Measurements from ENCODE around the gene PCDHGB4. TPM values are rescaled to one million over a fixed set of nuclear protein-coding genes. Genes with fewer than 3 reads are reported as not detected.
"Not testable (repeated sequence)": the region's sequence is repeated elsewhere in the genome, so short reads cannot be mapped to it uniquely, and the experiment has no call there.

Gene PCDHGB4
- total RNA-seq, 2 donors from 2014 or later: 11.6 to 18.1 TPM

- Histone ChIP-seq H3K4me1 (ENCODE audit: control insufficient read depth in 1 of 2, low read depth in 2 of 2) (no peaks in the 10 kb centered on the region), H3K27me3 (replicated peaks; ENCODE audit: insufficient read depth) (no peaks in the 10 kb centered on the region), H3K36me3 (peaks cover 3% of the 10 kb centered on the region), H3K4me3 (peak overlapping the region; percentile 53), H3K9me3 (peaks cover 89% of the 10 kb centered on the region), H3K27ac (no peak overlapping the region)
- TF ChIP-seq CTCF (IDR thresholded peaks at IDR 0.05): no peak
- DNase-seq (ENCODE audit: low spot score) (no peak), ATAC-seq (ENCODE audit: insufficient number of reproducible peaks, low FRiP score, low read depth) (no peak)
Observed at GRCh38 chr5:141343953-141344463, 43.5 kb upstream of the PCDHGB4 start.

DNA sequence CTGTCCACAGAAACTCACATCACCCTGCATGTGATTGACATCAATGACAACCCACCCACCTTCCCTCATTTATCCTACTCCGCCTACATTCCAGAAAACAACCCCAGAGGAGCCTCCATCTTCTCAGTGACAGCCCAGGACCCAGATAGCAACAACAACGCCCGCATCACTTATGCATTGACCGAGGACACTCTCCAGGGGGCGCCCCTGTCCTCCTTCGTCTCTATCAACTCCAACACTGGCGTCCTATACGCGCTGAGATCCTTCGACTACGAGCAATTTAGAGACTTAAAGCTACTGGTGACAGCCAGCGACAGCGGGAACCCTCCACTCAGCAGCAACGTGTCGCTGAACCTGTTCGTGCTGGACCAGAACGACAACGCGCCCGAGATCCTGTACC lies 42.2 kb upstream of the PCDHGB4 start:
- H3K36me3 ChIP-seq: no peaks in the 10 kb centered on the region
- no peaks in the 10 kb centered on the region for H3K4me1 ChIP-seq (ENCODE audit: control insufficient read depth in 1 of 2, low read depth in 2 of 2)
- H3K9me3 ChIP-seq: peaks cover 89% of the 10 kb centered on the region
- peak overlapping the region; percentile 19 for H3K4me3 ChIP-seq
- H3K27me3 ChIP-seq (replicated peaks; ENCODE audit: insufficient read depth): no peaks in the 10 kb centered on the region
- TF ChIP-seq CTCF (IDR thresholded peaks at IDR 0.05): no peak
- ATAC-seq (ENCODE audit: insufficient number of reproducible peaks, low FRiP score, low read depth) (no peak), DNase-seq (ENCODE audit: low spot score) (no peak)
- no peak overlapping the region for H3K27ac ChIP-seq

DNA sequence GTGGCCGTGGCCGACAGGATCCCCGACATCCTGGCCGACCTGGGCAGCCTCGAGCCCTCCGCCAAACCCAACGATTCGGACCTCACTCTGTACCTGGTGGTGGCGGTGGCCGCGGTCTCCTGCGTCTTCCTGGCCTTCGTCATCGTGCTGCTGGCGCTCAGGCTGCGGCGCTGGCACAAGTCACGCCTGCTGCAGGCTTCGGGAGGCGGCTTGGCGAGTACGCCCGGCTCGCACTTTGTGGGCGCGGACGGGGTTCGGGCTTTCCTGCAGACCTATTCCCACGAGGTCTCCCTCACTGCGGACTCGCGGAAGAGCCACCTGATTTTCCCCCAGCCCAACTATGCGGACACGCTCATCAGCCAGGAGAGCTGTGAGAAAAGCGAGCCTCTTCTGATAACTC lies 41.5 kb upstream of the PCDHGB4 start:
- H3K4me3 ChIP-seq; H3K27ac ChIP-seq; ATAC-seq (ENCODE audit: insufficient number of reproducible peaks, low FRiP score, low read depth); H3K4me1 ChIP-seq (ENCODE audit: control insufficient read depth in 1 of 2, low read depth in 2 of 2); H3K27me3 ChIP-seq (replicated peaks; ENCODE audit: insufficient read depth); DNase-seq (ENCODE audit: low spot score); H3K36me3 ChIP-seq: not testable (repeated sequence)
- H3K9me3 ChIP-seq: peaks cover 89% of the 10 kb centered on the region

GRCh38 chr5:141349917-141350619 lies 37.4 kb upstream of the PCDHGB4 start, which contains the start of gene PCDHGB1:
PCDHGB1 (plus strand) TSS chr5:141350099; CDS start chr5:141350261, 162 bp downstream.
- Histone ChIP-seq H3K4me1 (ENCODE audit: control insufficient read depth in 1 of 2, low read depth in 2 of 2) (no peaks in the 10 kb centered on the region), H3K27ac (no peak within 1 kb of the TSS), H3K27me3 (replicated peaks; ENCODE audit: insufficient read depth) (no peaks in the 10 kb centered on the region), H3K4me3 (peak within 1 kb of the TSS; percentile 55), H3K9me3 (peaks cover 79% of the 10 kb centered on the region), H3K36me3 (no peaks in the 10 kb centered on the region)
- TF ChIP-seq CTCF (IDR thresholded peaks at IDR 0.05): no peak
- ATAC-seq (ENCODE audit: insufficient number of reproducible peaks, low FRiP score, low read depth): no peak
- DNase-seq (ENCODE audit: low spot score): no peak

- no peaks in the 10 kb centered on the region for H3K27me3 ChIP-seq (replicated peaks; ENCODE audit: insufficient read depth)
- ATAC-seq (ENCODE audit: insufficient number of reproducible peaks, low FRiP score, low read depth): no peak
- H3K36me3 ChIP-seq: no peaks in the 10 kb centered on the region
- no peak for DNase-seq (ENCODE audit: low spot score)
- H3K27ac ChIP-seq: no peak overlapping the region
- no peak for TF ChIP-seq CTCF (IDR thresholded peaks at IDR 0.05)
- H3K4me1 ChIP-seq (ENCODE audit: control insufficient read depth in 1 of 2, low read depth in 2 of 2): no peaks in the 10 kb centered on the region
- no peak overlapping the region for H3K4me3 ChIP-seq
- peaks cover 84% of the 10 kb centered on the region for H3K9me3 ChIP-seq
Observed at GRCh38 chr5:141351591-141351990, 35.9 kb upstream of the PCDHGB4 start.

Measured in thoracic aorta (tissue), 2 donors.